HFFc6 (cell line): Measurements from ENCODE around the gene SPNS3. TPM values are rescaled to one million over a fixed set of nuclear protein-coding genes. Genes with fewer than 3 reads are reported as not detected.

ENCODE experiments used
- DNase-seq: peaks from one replicate; pipeline ENCODE4 v3.0.0-alpha.2; 2018
- H3K27ac Mint-ChIP-seq: 2 replicates; pipeline ENCODE4 v1.8.0; 2020; ENCODE audit warnings: mild to moderate bottlenecking, mixed read lengths
- H3K27me3 Mint-ChIP-seq: 2 replicates; pipeline ENCODE4 v1.8.0; 2021; ENCODE audit warnings: mild to moderate bottlenecking, moderate library complexity, mixed read lengths; ENCODE audit not compliant: insufficient read depth
- H3K36me3 Mint-ChIP-seq: 2 replicates; pipeline ENCODE4 v1.8.0; 2021; ENCODE audit warnings: low read depth, mixed read lengths
- H3K4me1 Mint-ChIP-seq: 2 replicates; pipeline ENCODE4 v1.8.0; 2020; ENCODE audit warnings: low read depth, mixed read lengths
- H3K4me3 Mint-ChIP-seq: 2 replicates; pipeline ENCODE4 v1.8.0; 2020; ENCODE audit warnings: mild to moderate bottlenecking, moderate library complexity, mixed read lengths
- H3K9me3 Mint-ChIP-seq: 2 replicates; pipeline ENCODE4 v1.8.0; 2020; ENCODE audit warnings: mild to moderate bottlenecking, mixed read lengths
- CTCF ChIP-seq: fragments of 200-600 bp; sonication (generic); IDR thresholded peaks from 2 replicates; pipeline ENCODE4 v1.5.0; 2021; ENCODE audit warnings: antibody characterized with exemption, mild to moderate bottlenecking
- total RNA-seq, 6 experiments: library from RNA; stranded (reverse); fragmentation: NEBNext Ultra II Directional; extraction: Animal tissue kit (Norgen Biotek cat#: 25700); gene quantifications; 2 replicates in 1 of 6; 3 replicates in 5 of 6; pipeline ENCODE4 v1.2.3, GENCODE V29; 2021

SPNS3 gene
- total RNA-seq, 6 experiments from 2014 or later = not detected

DNA sequence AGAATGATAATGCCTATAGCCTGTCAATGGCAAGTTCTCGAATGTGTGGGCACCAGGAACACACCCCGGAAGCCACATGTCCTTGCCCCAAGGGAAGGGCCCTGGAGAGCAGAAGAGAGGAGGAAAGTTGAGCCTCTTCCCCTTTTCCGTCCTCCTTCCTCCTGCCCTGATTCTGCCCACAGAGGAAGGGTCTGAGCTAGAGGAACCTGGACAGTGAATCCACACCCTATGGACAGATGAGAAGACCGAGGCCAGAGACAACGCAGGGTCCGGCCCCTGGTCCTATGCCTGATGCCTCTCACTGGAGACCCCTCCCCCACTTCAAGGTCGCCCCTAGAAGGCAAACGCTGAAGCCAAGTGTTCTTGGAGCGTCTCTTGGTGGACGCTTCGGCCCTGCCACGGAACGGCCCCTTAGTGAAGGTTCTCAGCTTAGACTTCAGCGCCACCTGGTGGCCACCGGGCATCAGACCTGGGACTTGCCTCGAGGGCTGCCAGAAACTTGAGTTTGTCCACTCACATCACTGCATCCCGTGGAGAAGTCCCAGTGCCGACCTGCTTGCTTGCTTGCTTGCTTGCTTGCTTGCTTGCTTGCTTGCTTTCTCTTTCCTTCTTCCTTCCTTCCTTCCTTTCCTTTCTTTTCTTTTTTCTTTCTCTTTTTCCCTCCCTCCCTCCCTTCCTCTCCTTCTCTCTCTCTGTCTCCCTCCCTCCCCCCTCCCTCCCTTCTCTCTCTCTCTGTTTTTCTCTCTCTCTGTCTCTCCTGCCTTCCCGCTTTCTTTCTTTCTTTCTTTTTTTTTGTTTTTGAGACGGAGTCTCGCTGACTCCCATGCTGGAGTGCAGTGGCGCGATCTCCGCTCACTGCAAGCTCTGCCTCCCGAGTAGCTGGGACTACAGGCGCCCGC lies 20.6 kb upstream of the SPNS3 start:
- Mint-ChIP-seq H3K27ac (no peak overlapping the region), H3K4me3 (peak overlapping the region; percentile 62), H3K4me1 (no peaks in the 10 kb centered on the region), H3K27me3 (peaks cover 2% of the 10 kb centered on the region; the same call in 1 of the 2 replicates), H3K9me3 (no peaks in the 10 kb centered on the region), H3K36me3 (no peaks in the 10 kb centered on the region)
- DNase-seq = peak; percentile 79
- TF ChIP-seq CTCF = peak; percentile 92

GRCh38 chr17:4417129-4417667 lies 16.5 kb upstream of the SPNS3 start:
- no peak for TF ChIP-seq CTCF
- no peak for DNase-seq
- H3K36me3 Mint-ChIP-seq = no peaks in the 10 kb centered on the region
- H3K4me1 Mint-ChIP-seq = no peaks in the 10 kb centered on the region
- no peaks in the 10 kb centered on the region for H3K9me3 Mint-ChIP-seq
- no peak overlapping the region for H3K27ac Mint-ChIP-seq
- peaks cover 2% of the 10 kb centered on the region; the same call in 1 of the 2 replicates for H3K27me3 Mint-ChIP-seq
- no peak overlapping the region for H3K4me3 Mint-ChIP-seq

DNA sequence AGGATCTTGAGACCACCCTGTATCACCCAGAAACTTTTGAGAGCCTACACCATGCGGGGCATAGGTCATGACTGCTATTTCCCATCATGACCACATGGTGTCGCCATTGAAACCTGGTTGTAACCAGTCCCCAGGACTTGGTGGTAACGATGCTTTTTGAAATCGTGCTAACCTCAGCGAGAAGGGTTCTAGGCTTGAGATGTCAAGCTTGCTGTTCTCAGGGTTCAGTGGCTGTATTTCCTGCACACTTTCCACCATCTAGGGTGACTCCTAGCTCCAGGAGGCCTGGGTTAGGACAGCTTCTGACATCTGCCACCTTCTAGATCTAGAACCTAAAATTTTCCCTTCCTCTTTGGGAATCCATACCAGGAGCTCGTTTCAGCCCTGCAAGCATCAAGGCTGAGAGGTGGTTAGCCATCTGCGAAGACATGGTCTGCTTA lies 13.0 kb upstream of the SPNS3 start:
- Mint-ChIP-seq H3K27me3 (peaks cover 6% of the 10 kb centered on the region; the same call in 1 of the 2 replicates), H3K4me3 (no peak overlapping the region), H3K27ac (no peak overlapping the region), H3K9me3 (no peaks in the 10 kb centered on the region), H3K36me3 (no peaks in the 10 kb centered on the region), H3K4me1 (no peaks in the 10 kb centered on the region)
- peak; percentile 89 for TF ChIP-seq CTCF
- peak; percentile 54 for DNase-seq

DNA sequence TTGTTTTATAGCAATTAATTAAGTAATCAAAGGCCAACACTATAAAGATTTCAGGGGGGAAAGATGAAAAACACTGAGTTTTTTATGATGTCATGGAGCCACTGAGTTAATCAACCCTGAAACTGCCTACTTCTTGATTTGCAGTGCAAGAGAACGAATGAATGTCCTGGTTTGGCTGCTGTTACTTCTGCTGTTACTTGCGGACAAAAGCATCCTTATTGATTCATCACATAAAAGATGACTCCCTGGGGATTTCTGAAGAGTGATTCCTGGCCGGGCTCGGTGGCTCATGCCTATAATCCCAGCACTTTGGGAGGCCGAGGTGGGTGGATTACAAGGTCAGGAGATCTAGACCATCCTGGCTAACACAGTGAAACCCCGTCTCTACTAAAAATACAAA lies 10.9 kb upstream of the SPNS3 start:
- no peaks in the 10 kb centered on the region for H3K9me3 Mint-ChIP-seq
- no peak for DNase-seq
- no peak overlapping the region for H3K4me3 Mint-ChIP-seq
- no peak overlapping the region for H3K27ac Mint-ChIP-seq
- H3K27me3 Mint-ChIP-seq = peaks cover 5% of the 10 kb centered on the region; the same call in 1 of the 2 replicates
- H3K36me3 Mint-ChIP-seq = no peaks in the 10 kb centered on the region
- TF ChIP-seq CTCF = no peak
- no peaks in the 10 kb centered on the region for H3K4me1 Mint-ChIP-seq

DNA sequence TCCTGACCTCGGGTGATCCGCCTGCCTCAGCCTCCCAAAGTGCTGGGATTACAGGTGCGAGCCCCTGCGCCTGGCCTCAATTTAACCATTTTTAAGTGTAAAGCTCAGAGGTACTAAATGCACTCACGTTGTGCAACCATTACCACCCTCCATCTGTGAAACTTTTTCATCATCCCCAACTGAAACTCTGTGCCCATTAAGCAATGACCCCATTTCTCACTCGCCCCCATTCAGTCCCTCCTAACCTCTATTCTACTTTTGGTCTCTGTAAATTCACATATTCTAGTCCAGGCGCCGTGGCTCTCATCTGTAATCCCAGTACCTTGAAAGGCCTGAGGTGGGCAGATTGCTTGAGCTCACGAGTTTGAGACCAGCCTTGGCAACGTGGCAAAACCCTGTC lies 8.3 kb upstream of the SPNS3 start:
- H3K27me3 Mint-ChIP-seq = peaks cover 8% of the 10 kb centered on the region
- no peaks in the 10 kb centered on the region for H3K36me3 Mint-ChIP-seq
- H3K9me3 Mint-ChIP-seq = no peaks in the 10 kb centered on the region
- TF ChIP-seq CTCF = no peak
- H3K27ac Mint-ChIP-seq = no peak overlapping the region
- H3K4me3 Mint-ChIP-seq = no peak overlapping the region
- H3K4me1 Mint-ChIP-seq = no peaks in the 10 kb centered on the region
- DNase-seq = no peak
